Panc1 (cell line): ENCODE measurements around the gene EVI5. TPM values are rescaled to one million over a fixed set of nuclear protein-coding genes. Genes with fewer than 3 reads are reported as not detected.
"Not testable (repeated sequence)": the region's sequence is repeated elsewhere in the genome, so short reads cannot be mapped to it uniquely, and the experiment has no call there.

ENCODE experiments used
- ATAC-seq: fragments of 200-7000 bp; cut with Tn5 transposase; 2 replicates; pipeline ENCODE4 v1.9.1; 2020; ENCODE audit warnings: mild to moderate bottlenecking, moderate library complexity
- BruUV-seq: library from RNA; stranded (reverse); fragments of 400-500 nt; replicated peaks from 2 replicates; lab custom pipeline; 2021; lab: Mats Ljungman, UMichigan
- CTCF ChIA-PET: fragments of 300-600 bp; sonication (Branson Sonifier 250); formaldehyde crosslinking; loops from one replicate; lab custom pipeline; 2022; ENCODE audit warnings: antibody characterized with exemption; lab: Charles Lee
- POLR2A ChIA-PET: fragments of 300-600 bp; sonication (Branson Sonifier 250); formaldehyde crosslinking; loops from one replicate; lab custom pipeline; 2022; ENCODE audit warnings: antibody characterized with exemption; lab: Charles Lee
- DNase-seq: peaks from one replicate; pipeline ENCODE4 v3.0.0-alpha.2; 2010; ENCODE audit warnings: low read depth, low spot score
- H3K27ac ChIP-seq: 2 replicates; pipeline ENCODE4 v1.5.1; 2011; ENCODE audit warnings: mild to moderate bottlenecking, low read length, inconsistent platforms
- H3K27me3 ChIP-seq: fragments of 200-500 bp; sonication (Bioruptor generic); 2 replicates; pipeline ENCODE4 v1.6.0; 2014; ENCODE audit warnings: low read length, inconsistent platforms; ENCODE audit not compliant: control insufficient read depth, insufficient read depth
- H3K36me3 ChIP-seq: fragments of 200-500 bp; sonication (Bioruptor generic); 2 replicates; pipeline ENCODE4 v1.5.1; 2014; ENCODE audit warnings: inconsistent platforms, mild to moderate bottlenecking, low read length, moderate library complexity; ENCODE audit not compliant: control insufficient read depth, insufficient read depth
- H3K4me1 ChIP-seq: 2 replicates; pipeline ENCODE4 v1.5.1; 2011; ENCODE audit warnings: inconsistent platforms, mild to moderate bottlenecking, low read length, moderate library complexity; ENCODE audit not compliant: control insufficient read depth, insufficient read depth
- H3K4me3 ChIP-seq, 2 experiments: 2 replicates each; pipeline ENCODE4 v1.5.1; 2011 to 2012; ENCODE audit warnings: low read depth in 2 of 2, low read length in 2 of 2, mild to moderate bottlenecking in 2 of 2, inconsistent platforms in 1 of 2, moderate library complexity in 1 of 2
- H3K9me3 ChIP-seq: fragments of 200-500 bp; sonication (Bioruptor generic); 2 replicates; pipeline ENCODE4 v1.5.1; 2014; ENCODE audit warnings: low read depth, mild to moderate bottlenecking, inconsistent platforms, low read length, moderate library complexity; ENCODE audit not compliant: control insufficient read depth, insufficient read depth
- POLR2AphosphoS5 ChIP-seq: IDR thresholded peaks from 2 replicates; pipeline ENCODE4 v1.6.1; 2012; ENCODE audit warnings: mild to moderate bottlenecking, low read depth, low read length, moderate library complexity
- SIN3A ChIP-seq: IDR thresholded peaks from 2 replicates; pipeline ENCODE4 v1.6.1; 2012; ENCODE audit warnings: low read depth, mild to moderate bottlenecking, low read length, moderate library complexity, borderline replicate concordance; ENCODE audit not compliant: insufficient read depth
- TCF7L2 ChIP-seq: IDR thresholded peaks from 2 replicates; pipeline ENCODE4 v1.6.1; 2011; ENCODE audit warnings: mild to moderate bottlenecking, low read depth, low read length, inconsistent platforms
- in situ Hi-C: cut with HindIII; loops from 2 replicates; pipeline ENCODE4 v1.10.0; 2016; ENCODE audit warnings: low sequenced_read_pairs, low pct_unique_long_range_greater_than_20kb
- intact Hi-C: fragments of 100-400 bp; cut with micrococcal nuclease; formaldehyde crosslinking; loops from one replicate; pipeline ENCODE4 v1.10.0; 2022; ENCODE audit not compliant: unreplicated experiment
- total RNA-seq: library from RNA; stranded (reverse); gene quantifications from one replicate; pipeline ENCODE4 v1.2.1, GENCODE V29; 2021; ENCODE audit not compliant: unreplicated experiment
- TF ChIP-seq, protein P1 (sequence below), 2 experiments: IDR thresholded peaks; 2 replicates each; pipeline ENCODE4 v1.6.1; 2011 to 2012; ENCODE audit warnings: low read depth in 2 of 2, control low read depth in 1 of 2, low read length in 1 of 2, mild to moderate bottlenecking in 1 of 2, moderate library complexity in 1 of 2; ENCODE audit not compliant: insufficient read depth in 1 of 2
- TF ChIP-seq, protein P2 (sequence below): fragments of 450-650 bp; IDR thresholded peaks from 2 replicates; pipeline ENCODE4 v1.5.1; 2017; ENCODE audit warnings: mild to moderate bottlenecking

The EVI5 gene
- total RNA-seq, 1 experiment from 2014 or later: 21.2 TPM

DNA sequence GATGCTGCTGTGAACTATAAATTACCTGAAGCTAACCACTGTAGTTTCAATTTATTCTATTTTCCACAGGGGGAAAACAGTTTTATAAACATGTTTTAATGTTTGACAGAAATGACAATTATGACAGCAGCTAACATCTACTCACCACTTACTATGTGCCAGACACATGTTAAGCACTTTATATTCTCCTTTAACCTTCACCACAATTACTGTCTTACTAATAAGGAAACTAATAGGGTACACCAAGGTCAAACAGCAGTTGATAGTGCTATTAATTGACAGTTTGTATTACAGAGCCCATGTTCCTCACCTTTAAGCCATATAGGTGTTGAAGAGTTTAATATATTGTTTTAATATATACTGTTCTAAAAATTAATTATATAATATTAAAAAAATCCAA is 146.4 kb downstream of the EVI5 start:
- ATAC-seq: no peak
- no TSS peak for BruUV-seq
- in situ Hi-C loops: no loop called here

DNA sequence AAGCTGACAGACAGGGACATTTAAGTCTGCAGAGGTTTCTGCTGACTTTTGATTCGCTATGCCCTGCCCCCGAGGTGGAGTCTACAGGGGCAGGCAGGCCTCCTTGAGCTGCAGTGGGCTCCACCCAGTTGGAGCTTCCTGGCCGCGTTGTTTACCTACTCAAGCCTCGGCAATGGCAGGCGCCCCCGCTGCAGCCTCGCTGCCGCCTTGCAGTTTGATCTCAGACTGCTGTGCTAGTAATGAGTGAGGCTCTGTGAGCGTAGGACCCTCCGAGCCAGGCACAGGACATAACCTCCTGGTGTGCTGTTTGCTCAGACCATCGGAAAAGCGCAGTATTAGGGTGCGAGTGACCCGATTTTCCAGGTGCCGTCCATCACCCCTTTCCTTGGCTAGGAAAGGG is 149.7 kb downstream of the EVI5 start:
- H3K27me3 ChIP-seq, ATAC-seq, BruUV-seq, DNase-seq, in situ Hi-C loops, H3K4me1 ChIP-seq, POLR2A ChIA-PET, H3K36me3 ChIP-seq, H3K27ac ChIP-seq, H3K9me3 ChIP-seq, intact Hi-C loops, H3K4me3 ChIP-seq, CTCF ChIA-PET: not testable (repeated sequence)

More for the DNA sequence above, 146.4 kb downstream of the EVI5 start:
- no peaks in the 10 kb centered on the region for H3K4me1 ChIP-seq
- H3K36me3 ChIP-seq: no peaks in the 10 kb centered on the region
- intact Hi-C loops: no loop called here
- H3K27me3 ChIP-seq: no peaks in the 10 kb centered on the region
- H3K4me3 ChIP-seq: no peak overlapping the region
- TF ChIP-seq, protein P1, sequence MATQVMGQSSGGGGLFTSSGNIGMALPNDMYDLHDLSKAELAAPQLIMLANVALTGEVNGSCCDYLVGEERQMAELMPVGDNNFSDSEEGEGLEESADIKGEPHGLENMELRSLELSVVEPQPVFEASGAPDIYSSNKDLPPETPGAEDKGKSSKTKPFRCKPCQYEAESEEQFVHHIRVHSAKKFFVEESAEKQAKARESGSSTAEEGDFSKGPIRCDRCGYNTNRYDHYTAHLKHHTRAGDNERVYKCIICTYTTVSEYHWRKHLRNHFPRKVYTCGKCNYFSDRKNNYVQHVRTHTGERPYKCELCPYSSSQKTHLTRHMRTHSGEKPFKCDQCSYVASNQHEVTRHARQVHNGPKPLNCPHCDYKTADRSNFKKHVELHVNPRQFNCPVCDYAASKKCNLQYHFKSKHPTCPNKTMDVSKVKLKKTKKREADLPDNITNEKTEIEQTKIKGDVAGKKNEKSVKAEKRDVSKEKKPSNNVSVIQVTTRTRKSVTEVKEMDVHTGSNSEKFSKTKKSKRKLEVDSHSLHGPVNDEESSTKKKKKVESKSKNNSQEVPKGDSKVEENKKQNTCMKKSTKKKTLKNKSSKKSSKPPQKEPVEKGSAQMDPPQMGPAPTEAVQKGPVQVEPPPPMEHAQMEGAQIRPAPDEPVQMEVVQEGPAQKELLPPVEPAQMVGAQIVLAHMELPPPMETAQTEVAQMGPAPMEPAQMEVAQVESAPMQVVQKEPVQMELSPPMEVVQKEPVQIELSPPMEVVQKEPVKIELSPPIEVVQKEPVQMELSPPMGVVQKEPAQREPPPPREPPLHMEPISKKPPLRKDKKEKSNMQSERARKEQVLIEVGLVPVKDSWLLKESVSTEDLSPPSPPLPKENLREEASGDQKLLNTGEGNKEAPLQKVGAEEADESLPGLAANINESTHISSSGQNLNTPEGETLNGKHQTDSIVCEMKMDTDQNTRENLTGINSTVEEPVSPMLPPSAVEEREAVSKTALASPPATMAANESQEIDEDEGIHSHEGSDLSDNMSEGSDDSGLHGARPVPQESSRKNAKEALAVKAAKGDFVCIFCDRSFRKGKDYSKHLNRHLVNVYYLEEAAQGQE (IDR thresholded peaks at IDR 0.05; ENCODE audit: insufficient read depth in 1 of 2, low read depth in 2 of 2, low read length in 1 of 2): no peak
- TF ChIP-seq SIN3A: no peak
- TF ChIP-seq, protein P2, sequence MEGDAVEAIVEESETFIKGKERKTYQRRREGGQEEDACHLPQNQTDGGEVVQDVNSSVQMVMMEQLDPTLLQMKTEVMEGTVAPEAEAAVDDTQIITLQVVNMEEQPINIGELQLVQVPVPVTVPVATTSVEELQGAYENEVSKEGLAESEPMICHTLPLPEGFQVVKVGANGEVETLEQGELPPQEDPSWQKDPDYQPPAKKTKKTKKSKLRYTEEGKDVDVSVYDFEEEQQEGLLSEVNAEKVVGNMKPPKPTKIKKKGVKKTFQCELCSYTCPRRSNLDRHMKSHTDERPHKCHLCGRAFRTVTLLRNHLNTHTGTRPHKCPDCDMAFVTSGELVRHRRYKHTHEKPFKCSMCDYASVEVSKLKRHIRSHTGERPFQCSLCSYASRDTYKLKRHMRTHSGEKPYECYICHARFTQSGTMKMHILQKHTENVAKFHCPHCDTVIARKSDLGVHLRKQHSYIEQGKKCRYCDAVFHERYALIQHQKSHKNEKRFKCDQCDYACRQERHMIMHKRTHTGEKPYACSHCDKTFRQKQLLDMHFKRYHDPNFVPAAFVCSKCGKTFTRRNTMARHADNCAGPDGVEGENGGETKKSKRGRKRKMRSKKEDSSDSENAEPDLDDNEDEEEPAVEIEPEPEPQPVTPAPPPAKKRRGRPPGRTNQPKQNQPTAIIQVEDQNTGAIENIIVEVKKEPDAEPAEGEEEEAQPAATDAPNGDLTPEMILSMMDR: no peak
- TF ChIP-seq TCF7L2: no peak
- no peak for TF ChIP-seq POLR2AphosphoS5
- ChIA-PET CTCF (no interaction called here), POLR2A (no interaction called here)
- no peak overlapping the region for H3K27ac ChIP-seq
- H3K9me3 ChIP-seq: no peaks in the 10 kb centered on the region
- no peak for DNase-seq

DNA sequence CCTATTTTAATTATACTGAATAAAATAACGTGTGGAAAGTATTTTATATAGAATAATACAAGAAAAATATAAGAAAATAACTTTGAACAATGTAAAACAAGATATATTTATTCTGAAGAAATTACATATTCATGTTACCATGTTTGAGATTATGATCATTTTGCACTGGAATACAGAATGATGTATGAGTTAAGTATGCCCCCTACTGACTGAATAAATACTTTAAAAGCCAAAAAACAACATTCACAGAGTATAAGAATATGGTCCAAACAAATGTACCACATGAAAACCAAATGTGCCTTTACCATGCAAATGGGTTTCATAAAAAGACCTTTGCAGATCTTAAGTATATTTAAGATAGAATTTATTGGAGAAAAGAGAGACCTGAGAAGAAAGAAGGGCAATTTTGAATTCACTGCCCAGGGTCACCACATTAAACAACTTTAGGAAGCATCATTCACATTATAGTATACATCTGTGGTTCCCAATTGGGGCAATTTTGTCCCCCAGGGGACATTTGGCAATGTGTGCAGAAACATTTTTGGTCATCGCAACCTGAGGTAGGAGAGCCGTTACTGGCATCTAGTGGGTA is 161.6 kb downstream of the EVI5 start:
- Histone ChIP-seq H3K9me3 (no peaks in the 10 kb centered on the region), H3K36me3 (no peaks in the 10 kb centered on the region; the same call in 1 of the 2 replicates), H3K27me3 (no peaks in the 10 kb centered on the region), H3K4me1 (no peaks in the 10 kb centered on the region), H3K4me3 (no peak overlapping the region), H3K27ac (no peak overlapping the region)
- TF ChIP-seq TCF7L2 (no peak), POLR2AphosphoS5 (no peak), SIN3A (no peak)
- TF ChIP-seq, protein P2: peak; percentile 22; the same call in 1 of the 2 replicates
- TF ChIP-seq, protein P1 (IDR thresholded peaks at IDR 0.05; ENCODE audit: insufficient read depth in 1 of 2, low read depth in 2 of 2, low read length in 1 of 2): no peak
- ATAC-seq (no peak), DNase-seq (no peak)
- POLR2A ChIA-PET: no interaction called here
- in situ Hi-C loops (no loop called here), intact Hi-C loops (loop anchor here (5.0 kb wide), 1 partner anchor 316 kb away; no protein-coding TSS in a partner anchor)
- no TSS peak for BruUV-seq
- CTCF ChIA-PET: interaction anchor here (1.0 kb wide), 1 partner anchor 691 kb away, joined by 3 read pairs; no protein-coding TSS in a partner anchor
